Measurements from ENCODE around the gene CNTN1.

GRCh38 chr12:40911676-40912075 is 219.4 kb downstream of the CNTN1 start:
- TF ChIP-seq, protein P1, sequence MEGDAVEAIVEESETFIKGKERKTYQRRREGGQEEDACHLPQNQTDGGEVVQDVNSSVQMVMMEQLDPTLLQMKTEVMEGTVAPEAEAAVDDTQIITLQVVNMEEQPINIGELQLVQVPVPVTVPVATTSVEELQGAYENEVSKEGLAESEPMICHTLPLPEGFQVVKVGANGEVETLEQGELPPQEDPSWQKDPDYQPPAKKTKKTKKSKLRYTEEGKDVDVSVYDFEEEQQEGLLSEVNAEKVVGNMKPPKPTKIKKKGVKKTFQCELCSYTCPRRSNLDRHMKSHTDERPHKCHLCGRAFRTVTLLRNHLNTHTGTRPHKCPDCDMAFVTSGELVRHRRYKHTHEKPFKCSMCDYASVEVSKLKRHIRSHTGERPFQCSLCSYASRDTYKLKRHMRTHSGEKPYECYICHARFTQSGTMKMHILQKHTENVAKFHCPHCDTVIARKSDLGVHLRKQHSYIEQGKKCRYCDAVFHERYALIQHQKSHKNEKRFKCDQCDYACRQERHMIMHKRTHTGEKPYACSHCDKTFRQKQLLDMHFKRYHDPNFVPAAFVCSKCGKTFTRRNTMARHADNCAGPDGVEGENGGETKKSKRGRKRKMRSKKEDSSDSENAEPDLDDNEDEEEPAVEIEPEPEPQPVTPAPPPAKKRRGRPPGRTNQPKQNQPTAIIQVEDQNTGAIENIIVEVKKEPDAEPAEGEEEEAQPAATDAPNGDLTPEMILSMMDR (IDR thresholded peaks at IDR 0.05; ENCODE audit: poor library complexity): no peak
- TF ChIP-seq EZH2 (IDR thresholded peaks at IDR 0.05; ENCODE audit: borderline replicate concordance) (no peak), EZH2phosphoT487 (IDR thresholded peaks at IDR 0.05; ENCODE audit: low read depth, severe bottlenecking, unreplicated experiment) (no peak)

Measured in hepatocyte (in vitro differentiated cells).